ENCODE data around the gene AP1G2. TPM values are rescaled to one million over a fixed set of nuclear protein-coding genes. Genes with fewer than 3 reads are reported as not detected.
"Not testable (repeated sequence)": the region's sequence is repeated elsewhere in the genome, so short reads cannot be mapped to it uniquely, and the experiment has no call there.

The AP1G2 gene
- total RNA-seq, 2 experiments from 2014 or later = 162 to 166 TPM

- Mint-ChIP-seq H3K27ac (no peak overlapping the region), H3K4me3 (no peak overlapping the region), H3K9me3 (ENCODE audit: low read depth) (no peaks in the 10 kb centered on the region), H3K4me1 (peaks cover 7% of the 10 kb centered on the region), H3K36me3 (ENCODE audit: low read depth) (no peaks in the 10 kb centered on the region), H3K27me3 (peaks cover 12% of the 10 kb centered on the region)
- DNase-seq (no peak), ATAC-seq (no peak)
- ChIA-PET CTCF (interaction anchor here (0.6 to 3.5 kb wide), 9 partner anchors 10 to 337 kb away, joined by 3 to 33 read pairs (median 4); no protein-coding TSS in a partner anchor), POLR2A (no interaction called here)
- intact Hi-C loops (cut with DNase I, micrococcal nuclease) = no loop called here
Observed at GRCh38 chr14:23590198-23590597, 22.6 kb upstream of the AP1G2 start.

GRCh38 chr14:23589606-23590005 lies 22.0 kb upstream of the AP1G2 start:
- Mint-ChIP-seq H3K4me3 (no peak overlapping the region), H3K9me3 (ENCODE audit: low read depth) (no peaks in the 10 kb centered on the region), H3K27ac (no peak overlapping the region), H3K4me1 (peaks cover 7% of the 10 kb centered on the region), H3K36me3 (ENCODE audit: low read depth) (no peaks in the 10 kb centered on the region), H3K27me3 (peaks cover 12% of the 10 kb centered on the region)
- ATAC-seq (no peak), DNase-seq (no peak)
- intact Hi-C loops (cut with DNase I, micrococcal nuclease) = loop anchor here (1.0 to 2.0 kb wide), 6 partner anchors 43 to 364 kb away; partner anchors contain the start of gene DHRS4 (in 2 of the 2)
- CTCF ChIA-PET = interaction anchor here (0.6 to 3.5 kb wide), 36 partner anchors 8 to 718 kb away, joined by 3 to 37 read pairs (median 4); partner anchors contain the start of gene CIDEB
- POLR2A ChIA-PET = no interaction called here

GRCh38 chr14:23588884-23589598 lies 21.4 kb upstream of the AP1G2 start:
- H3K9me3 Mint-ChIP-seq (ENCODE audit: low read depth) = no peaks in the 10 kb centered on the region
- ATAC-seq (peak; percentile 99), DNase-seq (peak; percentile 93)
- intact Hi-C loops (cut with DNase I, micrococcal nuclease) = loop anchor here (1.0 to 2.0 kb wide), 6 partner anchors 43 to 364 kb away; partner anchors contain the start of gene DHRS4 (in 2 of the 2)
- no peak overlapping the region for H3K4me3 Mint-ChIP-seq
- peaks cover 7% of the 10 kb centered on the region for H3K4me1 Mint-ChIP-seq
- ChIA-PET POLR2A (no interaction called here), CTCF (interaction anchor here (0.6 to 3.5 kb wide), 41 partner anchors 9 to 718 kb away, joined by 3 to 37 read pairs (median 4); partner anchors contain the start of gene CIDEB)
- H3K27me3 Mint-ChIP-seq = peaks cover 16% of the 10 kb centered on the region
- no peak overlapping the region for H3K27ac Mint-ChIP-seq
- H3K36me3 Mint-ChIP-seq (ENCODE audit: low read depth) = no peaks in the 10 kb centered on the region

GRCh38 chr14:23584527-23585203 lies 17.1 kb upstream of the AP1G2 start:
- H3K9me3 Mint-ChIP-seq (ENCODE audit: low read depth); H3K4me1 Mint-ChIP-seq; intact Hi-C loops (cut with DNase I, micrococcal nuclease); ATAC-seq; POLR2A ChIA-PET; CTCF ChIA-PET; H3K36me3 Mint-ChIP-seq (ENCODE audit: low read depth); DNase-seq; H3K27ac Mint-ChIP-seq; H3K4me3 Mint-ChIP-seq: not testable (repeated sequence)
- H3K27me3 Mint-ChIP-seq = peaks cover 29% of the 10 kb centered on the region

- peaks cover 33% of the 10 kb centered on the region for H3K27me3 Mint-ChIP-seq
- DNase-seq; H3K4me3 Mint-ChIP-seq; H3K36me3 Mint-ChIP-seq (ENCODE audit: low read depth); H3K9me3 Mint-ChIP-seq (ENCODE audit: low read depth); intact Hi-C loops (cut with DNase I, micrococcal nuclease); H3K4me1 Mint-ChIP-seq; H3K27ac Mint-ChIP-seq; ATAC-seq; POLR2A ChIA-PET: not testable (repeated sequence)
- CTCF ChIA-PET = interaction anchor here (1.2 kb wide), 1 partner anchor 13 kb away, joined by 3 read pairs; no protein-coding TSS in a partner anchor
Observed at GRCh38 chr14:23583761-23584526, 16.4 kb upstream of the AP1G2 start.

GRCh38 chr14:23582906-23583760 lies 15.5 kb upstream of the AP1G2 start:
- Mint-ChIP-seq H3K36me3 (ENCODE audit: low read depth) (no peaks in the 10 kb centered on the region), H3K27me3 (peaks cover 41% of the 10 kb centered on the region), H3K27ac (no peak overlapping the region), H3K9me3 (ENCODE audit: low read depth) (no peaks in the 10 kb centered on the region), H3K4me3 (no peak overlapping the region), H3K4me1 (peaks cover 8% of the 10 kb centered on the region)
- ChIA-PET POLR2A (no interaction called here), CTCF (interaction anchor here (0.7 to 2.0 kb wide), 5 partner anchors 8 to 49 kb away, joined by 3 to 11 read pairs (median 3); no protein-coding TSS in a partner anchor)
- DNase-seq (no peak), ATAC-seq (no peak)
- intact Hi-C loops (cut with DNase I, micrococcal nuclease) = no loop called here

GRCh38 chr14:23580948-23581281 lies 13.3 kb upstream of the AP1G2 start:
- ATAC-seq (no peak), DNase-seq (no peak)
- Mint-ChIP-seq H3K4me1 (peaks cover 16% of the 10 kb centered on the region), H3K36me3 (ENCODE audit: low read depth) (no peaks in the 10 kb centered on the region), H3K4me3 (no peak overlapping the region), H3K9me3 (ENCODE audit: low read depth) (no peaks in the 10 kb centered on the region), H3K27ac (no peak overlapping the region), H3K27me3 (peaks cover 42% of the 10 kb centered on the region)
- ChIA-PET POLR2A (no interaction called here), CTCF (interaction anchor here (0.6 to 1.6 kb wide), 5 partner anchors 8 to 823 kb away, joined by 3 to 6 read pairs (median 4); no protein-coding TSS in a partner anchor)
- intact Hi-C loops (cut with DNase I, micrococcal nuclease) = no loop called here

GRCh38 chr14:23580152-23580926 lies 12.7 kb upstream of the AP1G2 start:
- ATAC-seq (no peak), DNase-seq (no peak)
- Mint-ChIP-seq H3K27ac (no peak overlapping the region), H3K9me3 (ENCODE audit: low read depth) (no peaks in the 10 kb centered on the region), H3K4me3 (no peak overlapping the region), H3K27me3 (peaks cover 41% of the 10 kb centered on the region), H3K4me1 (peaks cover 16% of the 10 kb centered on the region), H3K36me3 (ENCODE audit: low read depth) (no peaks in the 10 kb centered on the region)
- ChIA-PET POLR2A (no interaction called here), CTCF (interaction anchor here (0.6 to 1.6 kb wide), 5 partner anchors 9 to 824 kb away, joined by 3 to 6 read pairs (median 4); no protein-coding TSS in a partner anchor)
- intact Hi-C loops (cut with DNase I, micrococcal nuclease) = no loop called here

GRCh38 chr14:23579739-23580138 lies 12.1 kb upstream of the AP1G2 start:
- ChIA-PET POLR2A (no interaction called here), CTCF (interaction anchor here (0.8 to 1.6 kb wide), 3 partner anchors 9 to 52 kb away, joined by 3 to 6 read pairs (median 4); no protein-coding TSS in a partner anchor)
- Mint-ChIP-seq H3K4me3 (no peak overlapping the region), H3K27ac (no peak overlapping the region), H3K9me3 (ENCODE audit: low read depth) (no peaks in the 10 kb centered on the region), H3K4me1 (peaks cover 16% of the 10 kb centered on the region), H3K27me3 (peaks cover 43% of the 10 kb centered on the region), H3K36me3 (ENCODE audit: low read depth) (no peaks in the 10 kb centered on the region)
- DNase-seq (no peak), ATAC-seq (no peak)
- intact Hi-C loops (cut with DNase I, micrococcal nuclease) = no loop called here

GRCh38 chr14:23579311-23579630 lies 11.7 kb upstream of the AP1G2 start:
- no peak overlapping the region for H3K27ac Mint-ChIP-seq
- DNase-seq = no peak
- no peak overlapping the region for H3K4me3 Mint-ChIP-seq
- peaks cover 41% of the 10 kb centered on the region for H3K27me3 Mint-ChIP-seq
- no peaks in the 10 kb centered on the region for H3K36me3 Mint-ChIP-seq (ENCODE audit: low read depth)
- POLR2A ChIA-PET = no interaction called here
- ATAC-seq = no peak
- no peaks in the 10 kb centered on the region for H3K9me3 Mint-ChIP-seq (ENCODE audit: low read depth)
- intact Hi-C loops (cut with DNase I, micrococcal nuclease) = no loop called here
- H3K4me1 Mint-ChIP-seq = peaks cover 16% of the 10 kb centered on the region
- CTCF ChIA-PET = interaction anchor here (1.5 to 1.6 kb wide), 2 partner anchors 10 to 12 kb away, joined by 3 to 6 read pairs; partner anchors contain the start of gene AP1G2
